MM.1S (cell line): ENCODE results near the gene NEURL1.

Experiments used
- CTCF ChIP-seq: fragments of 300-600 bp; sonication (generic); IDR thresholded peaks from 2 replicates; pipeline ENCODE4 v1.5.1; 2016; ENCODE audit warnings: antibody characterized with exemption, low read length, mixed read lengths
- EZH2 ChIP-seq: fragments of 300-600 bp; sonication (generic); optimal IDR thresholded peaks from 2 replicates; pipeline ENCODE3; 2017; ENCODE audit warnings: low read depth, mild to moderate bottlenecking, antibody characterized with exemption, low read length, mixed read lengths
- EZH2phosphoT487 ChIP-seq: fragments of 300-600 bp; sonication (generic); IDR thresholded peaks from 2 replicates; pipeline ENCODE4 v1.6.1; 2018; ENCODE audit warnings: antibody characterized with exemption, low read length

DNA sequence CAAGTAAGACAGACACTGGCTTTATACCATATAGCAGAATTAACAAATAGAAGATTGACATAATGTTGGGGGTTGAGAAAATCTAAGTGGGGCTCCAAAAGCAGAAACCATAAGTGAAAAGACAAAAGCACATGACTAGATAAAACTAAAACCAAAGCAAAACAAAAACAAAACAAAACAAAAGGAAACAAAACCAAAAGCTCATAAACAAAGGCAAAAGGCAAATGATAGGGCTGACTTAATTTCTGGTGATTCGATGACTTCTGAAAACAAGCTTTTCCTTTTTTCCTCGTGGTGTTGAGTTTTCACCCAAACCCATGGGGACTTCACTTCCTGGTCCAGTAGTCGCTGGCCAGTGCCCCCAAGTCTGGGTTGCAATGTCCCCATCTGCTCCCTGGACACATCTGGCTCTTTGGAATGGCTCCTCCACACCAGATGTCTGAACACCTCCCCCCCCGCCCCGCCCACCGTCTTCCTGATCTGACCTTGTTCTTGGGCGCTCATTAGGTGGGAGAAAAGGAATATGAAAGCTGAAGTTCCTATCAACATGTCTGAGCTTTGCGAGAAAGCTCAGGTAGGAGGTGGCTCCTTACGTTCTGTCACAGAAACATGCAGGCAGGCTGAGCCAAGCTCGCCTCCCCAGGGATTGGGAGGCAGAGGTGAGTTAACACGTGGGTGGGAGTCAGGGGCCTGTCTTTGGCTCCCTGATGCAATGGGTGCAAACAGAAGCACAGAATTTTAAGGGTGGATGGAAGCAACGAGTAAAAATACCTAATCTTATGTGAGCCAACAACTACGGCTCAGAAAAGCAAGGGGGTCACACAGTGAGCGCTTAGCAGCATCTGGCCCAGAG, 121.0 kb downstream of the NEURL1 start:
- TF ChIP-seq CTCF (no peak), EZH2 (no peak), EZH2phosphoT487 (no peak)
